Stimulated activated CD8-positive, alpha-beta memory T cell treated with anti-CD3 and anti-CD28 coated beads, Interleukin-7, amount 100 ng/mL, for 4 hours (primary cell): ENCODE data around the gene RASSF1.

ENCODE experiments used
- DNase-seq, 2 donors: peaks; one replicate each; pipeline ENCODE4 v3.0.0-alpha.2; 2020; ENCODE audit warnings: low read depth in 2 of 2

RASSF1 gene

GRCh38 chr3:50365842-50366220 is 25.2 kb upstream of the RASSF1 start:
- DNase-seq, result no peak

- DNase-seq, result peak; percentile 89 to 90
Measured at GRCh38 chr3:50365080-50365841, 24.6 kb upstream of the RASSF1 start.

- no peak for DNase-seq
Measured at GRCh38 chr3:50364573-50365079, 24.0 kb upstream of the RASSF1 start.

GRCh38 chr3:50359760-50360110 is 19.1 kb upstream of the RASSF1 start:
- no peak for DNase-seq

- peak; percentile 92 to 96 for DNase-seq
Measured at GRCh38 chr3:50358911-50359759, 18.5 kb upstream of the RASSF1 start, which contains the start of gene TMEM115. TMEM115 (minus strand) TSS chr3:50359521; CDS start chr3:50359063, 458 bp downstream.

- DNase-seq, result no peak
Measured at GRCh38 chr3:50358355-50358910, 17.8 kb upstream of the RASSF1 start.

- no peak for DNase-seq
Measured at GRCh38 chr3:50357481-50357880, 16.8 kb upstream of the RASSF1 start.

- DNase-seq, result no peak
Measured at GRCh38 chr3:50356553-50356952, 15.9 kb upstream of the RASSF1 start.

GRCh38 chr3:50355829-50356552 is 15.4 kb upstream of the RASSF1 start:
- no peak for DNase-seq

- DNase-seq, result no peak
Measured at GRCh38 chr3:50354850-50355249, 14.2 kb upstream of the RASSF1 start.

GRCh38 chr3:50354186-50354764 is 13.6 kb upstream of the RASSF1 start:
- no peak for DNase-seq

- no peak for DNase-seq
Measured at GRCh38 chr3:50353245-50354004, 12.8 kb upstream of the RASSF1 start.

GRCh38 chr3:50352781-50353180 is 12.1 kb upstream of the RASSF1 start:
- no peak for DNase-seq

- DNase-seq, result no peak
Measured at GRCh38 chr3:50351323-50351697, 10.7 kb upstream of the RASSF1 start.

GRCh38 chr3:50350527-50351322 is 10.1 kb upstream of the RASSF1 start, which contains the start of the genes CYB561D2 and NPRL2:
CYB561D2 (plus strand) TSS chr3:50350862; CDS start chr3:50351434, 572 bp downstream.
NPRL2 (minus strand) TSS chr3:50350775; CDS start chr3:50350652, 123 bp downstream.
- DNase-seq, result peak; percentile 99

GRCh38 chr3:50350213-50350526 is 9.5 kb upstream of the RASSF1 start:
- DNase-seq, result no peak

- peak; percentile 64 to 70 for DNase-seq
Measured at GRCh38 chr3:50347187-50347813, 6.7 kb upstream of the RASSF1 start.

GRCh38 chr3:50345586-50346234 is 5.1 kb upstream of the RASSF1 start, which contains the start of gene ZMYND10:
ZMYND10 (minus strand) TSS chr3:50345732; CDS start chr3:50345579, 153 bp downstream.
- peak; percentile 43 to 61 for DNase-seq

- no peak for DNase-seq
Measured at GRCh38 chr3:50345008-50345407, 4.4 kb upstream of the RASSF1 start.
